Skin of body (tissue), 2 donors: ENCODE data around the gene FBP1. TPM values are rescaled to one million over a fixed set of nuclear protein-coding genes. Genes with fewer than 3 reads are reported as not detected.

ENCODE experiments used
- DNase-seq: peaks from one replicate; lab custom pipeline; 2025; lab: John Stamatoyannopoulos, UW
- total RNA-seq: library from RNA; depleted of rRNA; stranded (reverse); fragments of >200 nt; gene quantifications from one replicate; pipeline ENCODE4 v1.2.3, GENCODE V29; 2014

Gene FBP1
- total RNA-seq, result 5.1 TPM

DNA sequence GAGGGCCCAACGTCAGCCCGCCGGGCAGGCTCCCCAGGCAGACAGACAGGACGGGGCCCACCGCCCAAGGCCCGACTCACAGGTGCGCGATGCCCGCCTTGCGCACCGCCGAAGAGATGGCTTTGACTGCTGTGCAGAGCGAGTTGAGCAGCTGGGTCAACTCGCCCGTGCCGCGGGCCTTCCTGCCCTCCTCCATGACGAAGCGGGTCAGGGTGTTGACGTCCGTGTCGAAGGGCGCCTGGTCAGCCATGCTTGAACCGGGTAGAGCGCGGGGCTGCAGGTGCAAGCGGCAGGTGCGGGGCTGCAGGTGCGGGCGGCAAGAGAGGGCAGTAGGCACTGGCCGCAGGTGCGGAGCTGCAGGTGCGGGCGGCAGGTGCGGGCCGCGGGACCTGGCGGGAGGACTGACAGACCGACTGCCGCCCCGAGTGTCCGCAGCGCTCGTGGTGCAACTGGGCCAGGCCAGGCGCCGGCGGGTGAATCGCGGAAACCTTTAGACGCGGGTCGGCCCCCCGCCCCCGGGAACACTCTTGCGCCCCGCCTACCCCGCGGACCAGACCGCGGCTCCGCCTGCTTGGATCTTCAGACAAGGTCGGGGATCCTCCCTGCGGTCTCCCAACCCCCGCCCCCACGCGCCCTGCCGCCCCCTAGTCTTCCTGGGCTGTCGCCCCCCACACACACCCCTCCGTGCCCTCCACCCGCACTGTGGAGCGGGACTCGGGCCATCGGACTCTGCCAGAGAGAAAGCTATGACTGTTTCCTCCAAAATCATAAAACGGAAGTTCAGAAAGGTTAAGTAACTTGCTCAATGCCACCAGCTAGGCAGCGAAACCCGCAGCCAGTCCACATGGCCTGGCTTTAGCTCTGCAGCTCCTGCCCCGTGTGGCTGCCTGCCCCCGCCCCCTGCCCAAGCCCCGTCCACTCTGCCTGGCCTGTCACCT lies at the start of gene FBP1:
Gene FBP1 (minus strand): TSS at position 458 of the 938 bp plus-strand sequence. CDS start 208 bp downstream, at position 250.
- DNase-seq, result no peak

DNA sequence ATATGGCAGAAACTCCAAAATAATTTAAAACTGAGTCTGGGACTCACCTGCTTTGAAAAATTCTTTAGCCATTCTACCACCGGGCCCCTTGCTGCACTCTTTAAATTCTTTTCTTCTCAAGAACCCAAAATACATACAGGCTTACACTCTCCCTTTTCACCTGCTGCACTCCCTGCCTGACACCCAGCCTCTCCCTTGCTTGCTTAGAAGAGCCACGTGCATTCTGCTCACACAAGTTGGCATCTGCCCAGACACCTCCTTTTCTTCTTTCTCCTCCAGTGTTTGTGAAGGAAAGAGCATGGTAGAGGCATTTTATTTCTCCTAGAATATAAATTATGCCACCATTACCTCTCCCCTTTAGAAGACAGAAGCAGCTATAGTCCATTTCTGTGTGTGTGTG lies 48.1 kb upstream of the FBP1 start:
- no peak for DNase-seq

DNA sequence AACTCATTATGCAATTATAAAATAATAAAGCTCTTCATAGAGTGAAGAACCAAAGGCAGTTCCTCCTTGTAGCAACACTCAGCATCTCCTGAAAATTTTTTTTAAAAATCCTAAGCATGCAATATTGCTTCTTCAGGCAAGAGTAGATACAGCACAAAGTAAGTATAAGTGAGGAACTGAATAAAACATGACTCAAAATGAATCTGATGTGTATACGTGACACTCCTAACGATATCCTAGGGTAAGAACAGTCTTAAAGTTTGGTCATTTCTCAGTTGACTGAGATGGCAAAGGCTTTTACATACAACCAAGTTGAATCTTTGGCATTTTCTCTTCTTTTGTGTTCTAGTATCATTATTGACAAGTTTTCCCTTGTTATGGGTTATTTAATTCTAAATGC lies 46.0 kb upstream of the FBP1 start:
- DNase-seq, result no peak

DNA sequence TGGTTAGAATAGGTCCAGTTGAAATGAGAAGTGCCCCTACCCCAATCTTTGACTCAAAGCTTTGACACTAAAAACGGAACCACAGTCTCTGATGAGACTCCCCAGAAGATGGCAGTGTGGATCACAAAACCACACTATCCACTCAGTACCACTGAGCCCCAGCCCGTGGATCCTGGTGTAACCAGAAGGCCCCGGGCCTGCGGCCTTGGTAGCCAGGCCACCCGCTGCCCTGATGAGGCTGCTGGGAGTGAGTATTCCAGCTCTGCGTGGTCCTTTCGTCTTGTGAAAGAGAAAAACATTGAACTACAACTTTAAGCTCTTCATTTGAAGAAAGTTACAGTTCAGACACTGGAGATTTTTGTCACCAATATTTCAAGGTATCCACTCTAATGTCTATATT lies 42.2 kb upstream of the FBP1 start:
- peak; percentile 42 for DNase-seq

DNA sequence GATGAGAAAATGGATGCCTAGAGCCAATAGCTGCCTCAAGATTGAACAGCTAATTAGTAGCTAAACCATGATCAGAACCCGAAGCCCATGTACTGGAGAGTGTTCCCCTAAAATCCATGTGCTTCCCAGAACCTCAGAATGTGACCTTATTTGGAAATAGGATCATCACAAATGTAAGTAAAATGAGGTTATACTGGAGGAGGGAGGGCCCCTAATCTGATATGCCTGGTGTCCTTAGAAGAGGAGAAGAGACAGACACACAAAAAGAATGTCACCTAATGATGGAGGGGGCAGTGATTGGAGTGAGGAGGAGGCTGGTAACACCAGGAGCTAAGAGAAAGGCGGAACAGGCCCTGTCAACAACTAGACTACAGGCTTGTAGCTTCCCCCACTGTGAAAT lies 41.3 kb upstream of the FBP1 start:
- no peak for DNase-seq

DNA sequence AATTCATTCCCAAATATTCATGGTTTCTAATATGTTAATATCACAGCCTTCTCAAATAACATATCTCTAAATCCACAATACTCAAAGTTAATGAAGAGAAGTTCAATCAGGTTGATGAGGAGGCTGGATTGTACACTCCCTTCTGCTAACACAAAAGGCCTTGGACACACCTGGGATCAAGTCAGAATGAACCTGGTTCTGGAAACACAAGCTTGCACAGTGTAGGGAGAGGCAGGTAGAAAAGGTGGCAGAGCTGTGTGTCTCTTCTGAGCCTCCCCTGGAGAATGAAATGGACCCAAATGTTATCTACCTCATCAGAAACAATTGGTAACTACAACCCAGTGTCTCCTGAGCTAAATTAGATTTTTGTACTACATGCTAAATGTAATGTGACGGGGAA lies 40.7 kb upstream of the FBP1 start:
- DNase-seq, result no peak

DNA sequence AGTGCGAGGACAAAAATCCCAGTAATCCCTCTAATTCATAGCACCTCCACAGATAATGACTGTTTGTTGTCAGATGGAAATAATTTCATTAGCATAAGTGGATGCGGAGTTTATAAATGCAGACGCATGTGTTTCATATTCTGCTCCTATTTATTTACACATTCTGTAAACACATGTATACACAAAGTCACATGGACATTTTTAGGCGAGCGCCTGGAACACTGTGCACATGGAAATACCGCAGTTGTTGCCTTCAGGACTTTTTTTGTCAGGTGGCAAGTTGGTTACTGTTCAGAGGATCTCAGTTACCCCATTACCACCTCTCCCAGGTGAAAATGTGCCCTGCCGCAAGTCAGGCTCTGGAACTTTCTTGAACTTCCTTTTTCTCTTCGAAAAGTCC lies 40.3 kb upstream of the FBP1 start:
- peak; percentile 70 for DNase-seq

DNA sequence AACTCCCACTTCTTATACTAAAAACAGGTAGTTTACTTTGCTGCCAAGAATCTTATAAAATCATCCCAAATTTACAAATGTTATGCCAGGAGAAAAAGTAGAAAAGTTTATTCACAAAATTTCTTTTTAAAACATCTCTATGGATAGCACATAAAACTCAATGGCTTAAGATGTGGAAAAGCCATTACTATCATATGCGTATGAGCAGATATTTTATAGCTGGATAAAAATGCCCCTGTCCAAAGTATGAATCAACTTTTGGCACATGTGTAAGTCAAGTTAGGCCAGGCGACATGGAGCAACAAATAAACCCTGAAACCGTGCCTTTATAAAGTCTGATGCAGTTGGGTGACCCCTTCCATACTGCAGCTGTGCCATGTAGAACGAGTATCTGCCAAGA lies 38.6 kb upstream of the FBP1 start:
- DNase-seq, result peak; percentile 59

DNA sequence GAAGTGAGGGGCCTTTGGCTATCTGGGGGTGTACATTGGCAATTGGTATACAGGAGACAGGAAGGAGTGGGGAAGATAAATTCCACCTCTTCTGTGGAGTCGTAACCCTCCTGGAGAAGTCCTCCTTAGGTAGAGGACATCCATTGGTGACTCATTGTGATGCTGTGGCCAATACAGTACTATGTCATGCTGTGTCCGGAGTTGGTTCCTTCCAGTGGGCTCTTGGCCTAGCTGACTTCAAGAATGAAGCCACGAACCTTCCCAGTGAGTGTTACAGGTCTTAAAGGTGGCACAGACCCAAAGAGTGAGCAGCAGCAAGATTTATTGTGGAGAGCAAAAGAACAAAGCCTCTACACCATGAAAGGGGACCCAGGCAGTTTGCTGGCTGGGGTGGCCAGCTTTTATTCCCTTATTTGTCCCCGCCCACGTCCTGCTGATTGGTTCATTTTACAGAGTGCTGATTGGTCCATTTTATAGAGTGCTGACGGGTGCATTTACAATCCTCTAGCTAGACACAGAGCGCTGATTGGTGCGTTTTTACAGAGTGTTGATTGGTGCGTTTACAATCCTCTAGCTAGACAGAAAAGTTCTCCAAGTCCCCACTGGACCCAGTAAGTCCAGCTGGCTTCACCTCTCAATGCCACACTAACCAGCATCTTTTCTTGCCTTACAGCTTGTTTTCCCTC lies 37.3 kb upstream of the FBP1 start:
- DNase-seq, result no peak

DNA sequence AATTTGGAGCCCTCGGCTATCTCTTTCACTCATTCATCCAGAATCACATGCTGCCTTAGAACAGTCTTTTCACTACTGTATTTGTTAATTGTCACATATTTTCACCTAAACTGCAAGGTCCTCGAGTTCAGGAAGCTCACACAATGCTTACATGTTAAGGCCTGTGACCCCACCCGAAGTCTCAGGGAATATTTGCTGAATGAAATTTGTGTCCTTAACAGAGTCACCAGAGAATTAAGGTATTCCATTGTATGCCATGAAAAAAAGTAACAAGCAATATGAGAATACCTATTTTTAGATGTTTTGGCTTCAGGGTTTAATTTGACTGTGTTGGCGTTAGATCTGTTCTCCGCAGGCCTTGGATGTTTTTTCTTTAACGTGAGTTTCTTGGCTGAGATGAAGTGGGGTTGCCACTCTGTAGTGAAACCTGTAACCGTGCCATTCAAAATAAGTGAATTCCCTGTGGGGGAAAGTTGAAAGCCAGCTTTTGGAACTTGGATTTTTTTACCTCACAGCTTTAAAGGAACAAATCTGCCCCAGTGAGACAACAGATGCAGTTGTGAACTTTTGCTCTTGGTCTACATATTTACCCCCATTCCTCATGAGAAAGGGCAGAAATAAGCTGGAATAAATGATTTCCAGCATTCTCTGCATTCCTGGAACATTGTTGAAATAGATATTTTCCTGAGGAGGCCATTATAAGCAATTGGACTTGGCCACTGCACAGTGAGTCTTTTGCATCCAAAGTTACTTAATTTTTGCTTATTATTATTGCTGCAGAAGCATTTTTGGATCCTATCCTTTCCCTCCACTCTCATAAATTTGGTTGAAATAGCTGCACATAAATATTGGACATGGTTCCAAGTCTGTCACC lies 35.9 kb upstream of the FBP1 start:
- peak; percentile 88 for DNase-seq

DNA sequence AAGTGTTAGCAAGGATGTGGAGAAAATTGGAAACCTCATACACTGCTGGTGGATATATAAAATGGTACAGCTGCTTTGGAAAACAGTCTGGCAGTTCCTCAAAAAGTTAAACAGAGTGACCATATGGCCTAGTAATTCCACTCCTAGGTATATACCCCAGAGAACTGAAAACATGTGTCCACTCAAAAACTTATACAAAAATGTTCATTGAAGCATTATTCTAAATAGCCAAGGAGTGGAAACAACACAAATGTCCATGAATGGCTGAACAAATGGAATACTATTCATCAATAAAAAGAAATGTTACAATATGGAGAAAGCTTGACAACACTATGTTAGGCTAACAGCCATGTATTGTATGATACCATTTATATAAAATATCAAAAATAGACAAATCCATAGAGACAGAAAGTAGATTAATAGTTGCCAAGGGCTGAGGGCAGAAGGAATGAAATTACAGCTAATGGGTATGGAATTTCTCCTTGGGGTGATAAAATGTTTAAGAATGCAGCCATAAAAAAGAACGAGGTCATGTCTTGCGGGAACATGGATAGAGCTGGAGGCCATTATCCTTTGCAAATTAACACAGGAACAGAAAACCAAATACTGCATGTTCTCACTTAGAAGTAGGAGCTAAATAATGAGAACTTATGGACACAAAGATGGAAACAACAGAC lies 33.6 kb upstream of the FBP1 start:
- no peak for DNase-seq

DNA sequence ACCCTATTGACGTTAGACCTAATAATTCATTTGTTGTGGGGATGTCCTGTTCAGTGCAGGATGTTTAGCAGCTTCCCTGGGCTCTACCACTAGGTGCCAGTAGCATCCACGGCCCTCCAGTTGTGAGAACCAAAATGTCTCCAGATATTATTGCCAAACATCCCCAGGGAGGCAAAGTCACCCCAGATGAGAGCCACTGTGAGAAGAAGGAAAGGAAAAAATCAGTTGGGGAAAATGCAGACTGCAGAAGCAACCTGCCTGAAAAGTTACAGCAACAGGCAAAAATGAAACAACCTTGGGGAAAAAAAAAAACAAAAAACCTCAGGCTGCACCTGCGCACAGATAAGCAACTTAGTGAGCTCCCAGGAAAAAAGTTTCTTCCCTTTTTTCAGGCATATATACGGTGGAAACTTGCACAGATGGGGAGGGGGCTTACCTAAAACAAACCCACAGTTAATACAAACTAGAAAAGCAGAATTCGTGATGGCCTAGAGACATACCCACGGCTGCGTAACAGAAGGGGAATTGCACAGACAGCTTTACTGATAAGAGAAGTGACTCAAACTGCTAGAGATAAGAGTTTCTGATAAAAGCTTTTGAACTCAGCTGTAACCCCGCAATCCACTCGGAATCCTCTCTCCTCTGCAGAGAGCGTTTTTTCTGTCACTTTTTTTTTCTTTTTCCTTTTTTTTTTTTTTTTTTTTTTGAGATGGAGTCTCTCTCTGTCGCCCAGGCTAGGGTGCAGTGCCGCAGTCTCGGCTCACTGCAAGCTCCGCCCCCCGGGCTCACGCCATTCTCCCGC lies 29.8 kb upstream of the FBP1 start:
- DNase-seq, result peak; percentile 48

DNA sequence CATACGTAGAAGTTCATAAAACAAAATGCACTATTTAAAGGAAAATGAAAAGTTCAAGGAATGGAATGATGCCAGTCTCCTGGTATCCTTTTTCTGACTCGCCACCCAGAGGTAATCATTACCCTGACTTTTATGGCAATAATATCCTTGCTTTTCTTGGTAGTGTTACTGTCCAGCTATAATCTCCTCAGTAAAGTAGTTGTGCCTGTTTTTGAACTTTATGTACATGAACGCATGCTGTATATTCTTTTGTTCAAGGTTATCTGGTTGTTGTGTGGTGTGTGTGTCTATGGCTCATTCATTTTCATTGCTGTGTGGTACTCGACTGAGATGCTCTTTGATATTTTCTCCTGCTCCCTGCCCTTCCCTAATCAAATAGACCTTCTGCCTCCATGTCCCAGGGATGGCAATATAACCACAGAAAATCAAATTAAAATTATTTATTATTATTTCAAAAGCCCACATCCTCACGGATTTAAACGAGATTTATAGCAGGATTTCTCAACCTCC lies 29.2 kb upstream of the FBP1 start:
- no peak for DNase-seq

DNA sequence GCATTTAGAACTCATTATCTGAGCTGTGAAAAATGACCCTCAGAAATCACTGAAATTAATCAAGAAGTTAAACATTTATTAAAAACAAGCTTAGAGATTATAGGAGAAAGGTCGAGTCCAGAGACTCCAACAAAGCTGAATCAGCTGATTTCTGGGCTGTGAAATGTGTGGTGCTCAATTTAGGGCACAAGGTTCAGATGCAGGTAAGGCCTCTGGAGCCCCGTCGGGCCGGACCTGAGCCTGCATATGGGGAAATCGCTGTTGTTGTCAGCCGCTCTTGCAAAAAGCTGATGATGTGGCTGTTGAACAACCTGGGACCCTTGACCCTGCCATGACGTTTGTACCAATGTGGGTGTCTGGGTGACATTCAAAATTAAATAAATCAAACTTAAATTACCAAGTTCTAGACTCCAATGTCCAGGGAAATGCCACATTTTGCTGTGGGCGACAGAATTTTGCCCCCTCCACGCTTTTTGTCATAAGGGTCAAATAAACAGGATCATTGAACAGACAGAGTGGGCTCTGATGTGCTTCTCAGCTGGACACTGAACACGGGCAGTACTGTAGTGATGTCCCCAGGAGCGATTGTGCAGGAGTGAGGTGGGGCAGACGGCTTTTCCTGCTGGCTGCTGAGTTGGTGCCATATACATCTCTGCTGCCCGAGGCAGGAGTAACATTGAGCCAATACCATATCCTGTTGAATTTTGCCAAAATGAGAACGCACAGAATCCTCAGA lies 27.2 kb upstream of the FBP1 start:
- DNase-seq, result no peak

DNA sequence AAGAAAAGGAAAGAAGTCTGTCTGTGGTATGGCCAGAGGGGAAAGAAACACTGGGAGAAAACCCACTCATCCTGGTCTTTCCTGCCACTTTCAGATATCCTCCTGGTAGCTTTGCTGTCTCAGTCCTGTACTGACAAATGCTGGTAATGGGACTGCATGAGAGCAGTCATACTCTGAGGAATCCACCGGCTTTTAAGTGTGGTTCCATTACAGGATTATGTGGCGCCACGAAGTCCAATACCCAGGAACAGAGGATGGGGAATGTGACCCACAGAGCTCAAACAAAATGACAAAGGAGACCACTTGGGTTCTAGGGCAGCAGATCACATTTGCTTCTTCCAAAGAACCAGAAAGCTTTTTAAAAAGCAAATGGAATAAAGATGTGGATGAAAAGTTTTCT lies 26.3 kb upstream of the FBP1 start:
- DNase-seq, result no peak

DNA sequence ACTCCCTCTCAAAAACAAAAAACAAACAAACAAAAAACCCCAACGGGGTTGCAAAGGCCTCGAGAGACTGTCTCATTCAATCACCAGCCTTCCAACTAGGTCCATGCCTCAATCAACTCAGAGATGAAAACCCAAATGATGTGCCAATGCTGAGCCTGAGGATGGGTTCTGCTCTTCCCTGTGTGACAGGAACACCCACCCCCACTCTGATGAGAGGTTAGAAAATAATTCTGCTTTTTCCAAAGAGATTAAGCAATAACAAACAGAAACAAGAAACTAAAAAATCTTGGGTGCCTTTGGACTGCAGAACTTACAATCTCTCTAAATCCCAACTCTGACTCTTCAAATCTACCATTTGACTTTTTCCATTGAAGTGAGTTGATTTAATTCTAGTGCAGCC lies 25.5 kb upstream of the FBP1 start:
- no peak for DNase-seq

DNA sequence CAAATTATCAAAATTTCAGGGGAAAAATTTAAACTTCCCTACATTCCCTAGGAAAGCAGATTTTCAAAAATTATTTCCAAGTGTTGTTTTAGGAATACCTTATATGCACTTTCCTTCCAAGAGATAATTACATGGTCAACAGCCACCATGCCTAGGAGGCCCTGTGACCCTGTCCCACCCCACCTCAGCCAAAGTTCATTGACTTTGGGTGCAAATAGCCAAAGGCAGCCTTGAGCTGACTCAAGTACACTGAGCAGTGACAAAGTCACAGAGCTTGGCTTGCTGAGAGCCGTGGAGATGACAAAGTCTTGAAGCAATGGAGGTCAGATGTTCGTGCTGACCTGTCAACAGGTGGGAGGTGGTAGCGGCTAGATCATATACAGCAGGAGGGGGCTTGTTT lies 24.3 kb upstream of the FBP1 start:
- DNase-seq, result no peak

DNA sequence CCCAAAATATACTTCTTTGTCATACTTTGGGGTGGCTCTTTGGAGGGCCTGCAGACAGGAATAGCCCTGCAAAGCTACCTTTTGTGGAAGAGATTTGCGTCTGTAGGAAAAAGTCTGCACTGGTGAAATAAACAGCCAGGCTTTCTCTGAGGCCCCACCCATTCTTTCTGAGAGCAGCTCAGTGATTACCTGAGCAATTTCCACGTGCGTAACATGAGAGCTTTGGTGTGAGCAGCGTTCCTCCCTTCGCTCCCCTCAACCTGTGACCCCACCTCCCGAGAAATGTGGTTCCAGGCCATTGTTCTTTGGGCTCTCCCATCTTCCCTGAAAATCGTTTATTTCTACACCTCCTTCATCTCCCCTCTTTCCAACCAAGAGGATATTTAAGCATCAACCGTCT lies 23.8 kb upstream of the FBP1 start:
- no peak for DNase-seq

DNA sequence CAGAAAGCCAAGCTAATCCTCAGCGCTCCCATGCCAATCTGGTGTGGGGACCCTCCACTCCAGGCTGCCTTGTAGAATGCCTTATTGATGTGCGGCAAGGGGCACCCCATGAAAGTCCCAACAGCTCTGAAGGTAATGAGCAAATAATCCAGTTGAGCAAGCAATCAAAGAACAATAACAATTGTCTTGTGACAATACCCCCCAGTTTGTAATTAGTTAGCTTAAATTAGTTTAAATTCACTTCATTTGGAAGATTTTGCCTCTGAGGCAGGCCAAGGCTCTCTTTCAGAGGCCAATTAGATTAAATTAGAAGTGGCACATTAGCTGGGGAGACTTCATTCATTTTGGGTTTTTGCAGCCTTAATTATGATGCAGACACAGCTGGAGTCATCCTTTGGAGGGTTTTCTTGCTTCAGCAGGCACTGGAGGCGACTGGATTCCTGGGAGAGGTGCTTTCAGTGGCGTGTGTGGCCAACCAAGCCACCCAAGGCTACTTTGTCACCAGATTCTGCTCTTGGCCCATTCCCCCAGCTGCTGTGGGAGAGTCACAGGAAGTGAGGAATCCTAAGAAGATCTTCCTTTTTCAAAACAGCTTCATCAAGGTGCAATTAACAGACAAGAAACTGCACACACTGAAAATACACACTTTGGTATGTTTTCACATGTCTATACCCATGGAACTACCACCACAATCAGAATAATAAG lies 17.9 kb upstream of the FBP1 start:
- DNase-seq, result no peak
